GM21447 (cell line): ENCODE data around the gene SULT6B1.
"Not testable (repeated sequence)": the region's sequence is repeated elsewhere in the genome, so short reads cannot be mapped to it uniquely, and the experiment has no call there.

Experiments
- ATAC-seq: cut with Tn5 transposase; IDR thresholded peaks from one replicate; pipeline ENCODE4 v1.9.1; 2021; ENCODE audit not compliant: unreplicated experiment

SULT6B1 gene, protein sequence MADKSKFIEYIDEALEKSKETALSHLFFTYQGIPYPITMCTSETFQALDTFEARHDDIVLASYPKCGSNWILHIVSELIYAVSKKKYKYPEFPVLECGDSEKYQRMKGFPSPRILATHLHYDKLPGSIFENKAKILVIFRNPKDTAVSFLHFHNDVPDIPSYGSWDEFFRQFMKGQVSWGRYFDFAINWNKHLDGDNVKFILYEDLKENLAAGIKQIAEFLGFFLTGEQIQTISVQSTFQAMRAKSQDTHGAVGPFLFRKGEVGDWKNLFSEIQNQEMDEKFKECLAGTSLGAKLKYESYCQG

GRCh38 chr2:37188570-37188969 lies at the start of gene SULT6B1:
SULT6B1 (minus strand) TSS chr2:37188670; CDS start chr2:37188640, 30 bp downstream.
- no peak for ATAC-seq

- peak; percentile 12 for ATAC-seq
Measured at GRCh38 chr2:37232131-37232933, 43.9 kb upstream of the SULT6B1 start.

DNA sequence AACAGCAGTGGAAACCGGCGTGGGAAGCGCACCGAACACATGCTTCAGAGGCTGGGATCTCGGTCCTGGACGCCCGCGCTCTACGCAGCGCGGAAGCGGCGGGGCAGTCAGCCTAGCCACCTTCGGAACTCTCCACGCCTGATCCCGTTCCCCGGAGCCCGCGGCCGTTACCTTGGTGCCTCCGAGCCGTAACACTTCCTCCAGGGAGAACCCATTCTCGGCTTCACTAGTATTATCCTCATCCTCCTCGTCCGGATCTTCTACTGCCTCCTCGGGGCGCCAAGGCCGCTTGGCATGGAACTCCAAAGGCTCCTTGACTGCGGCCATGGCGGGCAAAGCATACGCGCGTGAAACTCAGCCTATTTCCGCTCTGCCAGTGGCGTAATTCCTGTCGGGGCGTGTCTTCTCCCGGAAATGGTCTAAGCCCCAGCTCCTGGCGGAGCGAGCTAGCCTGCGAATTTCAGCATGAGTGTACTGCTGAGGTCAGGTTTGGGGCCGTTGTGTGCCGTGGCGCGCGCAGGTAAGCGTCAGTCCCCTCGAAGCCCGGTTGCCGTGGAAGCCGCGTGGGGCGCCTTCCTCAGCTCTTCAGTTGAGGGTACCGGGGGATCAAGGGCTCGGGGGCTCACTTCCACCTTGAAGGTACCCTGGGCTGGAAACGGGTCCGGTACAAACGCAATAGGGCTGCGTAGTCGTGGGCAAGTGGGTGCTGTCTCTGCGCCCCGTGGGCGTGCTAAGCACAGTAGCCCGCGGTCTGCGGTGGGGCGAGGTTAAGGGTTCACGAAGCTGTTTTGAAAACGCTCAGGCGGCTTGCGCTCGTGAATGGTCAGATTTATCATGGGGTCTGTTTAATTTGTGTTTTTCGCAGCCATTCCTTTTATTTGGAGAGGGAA lies 43.0 kb upstream of the SULT6B1 start, which contains the start of the genes CEBPZ and NDUFAF7:
Gene CEBPZ, minus strand, starts transcription at position 356 of the 890 bp plus-strand sequence. Its CDS starts 29 bp downstream, at position 327.
Gene NDUFAF7, plus strand, starts transcription at position 418 of the 890 bp plus-strand sequence. Its CDS starts 48 bp downstream, at position 466.
- ATAC-seq = peak; percentile 98

DNA sequence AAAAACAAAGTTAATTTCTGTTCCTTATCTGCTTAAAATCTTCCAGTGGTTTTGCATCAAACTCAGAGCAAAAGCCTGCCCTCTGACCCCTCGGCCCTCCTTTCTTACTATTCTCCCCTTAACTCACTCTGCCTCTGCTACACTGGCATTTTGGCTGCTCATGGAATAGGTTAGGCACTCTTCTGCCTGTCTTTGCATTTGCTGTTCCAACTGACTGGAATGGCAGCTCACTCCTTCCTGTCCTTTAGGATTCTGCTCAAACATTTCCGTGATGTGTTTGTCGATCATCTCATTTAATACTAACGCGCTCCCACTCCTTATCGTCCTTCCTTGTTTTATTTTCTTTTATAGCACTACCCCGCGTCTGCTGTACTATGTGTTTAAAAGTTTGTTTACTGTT lies 42.1 kb upstream of the SULT6B1 start:
- no peak for ATAC-seq

DNA sequence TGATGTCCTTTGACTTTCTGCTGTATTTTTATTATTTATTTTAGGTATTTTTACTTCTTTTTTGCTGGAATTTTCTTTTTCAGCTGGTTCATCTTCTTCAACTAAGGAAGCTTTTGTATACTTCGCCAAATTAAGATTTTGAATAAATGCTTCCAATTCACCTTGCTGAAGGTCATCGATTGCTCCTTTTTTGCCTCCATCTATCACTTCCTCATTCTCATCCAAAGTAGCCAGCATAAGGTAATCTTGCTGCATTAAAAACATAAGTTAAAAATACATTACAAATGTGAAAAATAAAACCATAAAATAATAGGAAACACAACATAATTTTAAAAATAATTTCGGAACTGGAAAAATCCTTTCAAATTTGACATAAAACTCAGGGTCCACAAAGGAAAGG lies 40.3 kb upstream of the SULT6B1 start:
- no peak for ATAC-seq

DNA sequence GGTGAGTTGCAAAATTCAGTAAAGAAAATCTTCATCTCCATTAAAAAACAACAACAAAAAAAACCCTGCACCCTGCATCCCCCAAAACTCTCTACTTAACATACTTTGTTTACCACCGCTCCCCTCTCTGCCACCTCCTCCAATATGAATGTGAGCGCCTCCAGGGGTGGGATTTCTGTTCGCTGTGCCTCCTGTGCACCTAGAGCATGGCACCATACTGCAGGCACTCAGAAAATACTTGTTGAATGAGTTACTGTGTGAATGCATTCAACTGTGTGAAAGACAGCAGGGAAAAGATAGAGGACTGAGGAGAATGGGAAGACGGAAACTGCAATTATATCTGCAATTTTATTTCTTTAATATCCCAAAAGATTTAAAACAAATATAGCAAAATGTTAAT lies 38.4 kb upstream of the SULT6B1 start:
- ATAC-seq = no peak

DNA sequence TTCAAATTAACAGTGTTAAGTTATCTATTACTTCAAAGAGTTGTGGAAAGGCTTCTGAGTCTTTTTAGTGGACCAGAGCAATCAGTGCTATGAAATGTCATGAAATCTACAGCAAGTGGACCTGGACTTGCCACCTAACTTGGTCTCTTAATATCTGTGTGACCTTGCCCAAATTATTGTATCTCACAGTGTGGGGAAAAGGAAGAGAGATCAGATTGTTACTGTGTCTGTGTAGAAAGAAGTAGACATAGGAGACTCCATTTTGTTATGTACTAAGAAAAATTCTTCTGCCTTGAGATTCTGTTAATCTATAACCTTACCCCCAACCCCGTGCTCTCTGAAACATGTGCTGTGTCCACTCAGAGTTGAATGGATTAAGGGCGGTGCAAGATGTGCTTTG lies 36.7 kb upstream of the SULT6B1 start:
- not testable (repeated sequence) for ATAC-seq

DNA sequence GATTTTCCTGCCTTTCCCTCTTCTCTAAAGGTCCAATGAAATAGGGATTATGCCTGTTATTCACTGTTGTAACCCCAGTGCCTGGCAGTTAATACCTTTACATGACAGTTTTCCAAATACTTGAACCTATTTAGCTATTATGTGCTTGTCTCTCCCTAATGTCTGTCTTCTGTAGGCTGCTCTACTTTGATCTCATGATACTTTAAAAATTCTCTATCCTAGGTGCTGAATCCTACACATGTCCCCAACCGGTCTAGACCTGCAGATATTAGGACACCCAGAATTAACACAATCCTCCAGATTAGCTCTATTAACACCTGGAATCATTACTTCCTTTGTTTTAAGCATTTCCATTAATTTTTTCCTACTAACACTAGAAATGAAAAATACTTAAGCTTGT lies 35.6 kb upstream of the SULT6B1 start:
- no peak for ATAC-seq

DNA sequence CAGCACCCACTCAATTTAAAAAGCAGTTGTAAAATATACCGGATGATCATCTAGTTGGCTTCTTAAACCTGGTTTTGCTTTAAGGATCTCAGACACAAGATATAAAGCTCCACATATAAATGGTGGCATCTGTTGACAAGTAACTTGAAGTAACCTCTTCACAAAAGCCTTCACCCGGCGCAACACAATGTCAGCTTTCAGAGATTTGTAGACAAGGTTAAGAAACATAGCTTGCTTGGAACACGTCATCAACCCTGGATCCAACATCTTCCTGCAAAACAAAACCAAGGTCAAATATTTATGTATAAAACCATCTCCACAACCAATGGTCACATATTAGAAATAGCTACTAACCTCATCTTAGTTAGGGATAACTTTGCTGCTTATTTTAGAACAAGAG lies 34.7 kb upstream of the SULT6B1 start:
- no peak for ATAC-seq

GRCh38 chr2:37219046-37219445 lies 30.6 kb upstream of the SULT6B1 start:
- no peak for ATAC-seq

DNA sequence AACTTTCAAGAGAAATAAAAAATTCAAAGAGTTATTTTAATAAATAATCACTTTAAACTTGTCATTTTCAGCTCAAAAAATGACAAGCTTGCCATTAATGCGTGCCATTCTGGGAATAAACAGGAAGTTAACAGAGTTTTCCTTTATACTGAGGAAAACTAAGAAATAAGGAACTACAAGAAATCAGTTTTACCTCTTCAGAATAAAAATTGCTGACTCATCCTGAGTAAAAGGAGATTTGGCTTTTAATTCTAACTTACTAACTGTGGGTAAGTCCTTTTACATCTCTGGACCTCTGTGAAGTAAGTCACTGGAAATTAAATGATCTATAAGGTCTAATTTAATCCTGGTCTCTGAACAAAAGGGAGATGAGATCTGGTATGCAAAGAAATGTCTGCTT lies 26.8 kb upstream of the SULT6B1 start:
- no peak for ATAC-seq

DNA sequence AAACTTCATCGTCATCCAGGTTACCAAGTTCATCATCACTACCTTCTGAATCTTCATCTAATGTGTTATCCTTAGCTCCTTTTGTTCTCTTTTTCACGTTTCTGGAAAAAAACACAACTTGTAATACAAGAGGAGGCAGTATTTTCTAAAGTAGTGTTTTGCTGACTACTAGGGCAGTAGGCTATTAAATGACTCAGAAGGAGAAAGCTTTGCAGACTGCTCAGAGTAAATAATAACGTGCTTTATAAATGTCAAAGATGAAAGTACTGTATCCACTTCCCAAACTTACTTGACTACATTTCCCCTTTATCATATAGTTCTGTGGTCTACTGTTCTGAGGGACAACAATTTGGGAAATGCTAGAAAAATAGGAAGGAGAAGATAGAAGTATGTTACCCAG lies 23.5 kb upstream of the SULT6B1 start:
- ATAC-seq = no peak

DNA sequence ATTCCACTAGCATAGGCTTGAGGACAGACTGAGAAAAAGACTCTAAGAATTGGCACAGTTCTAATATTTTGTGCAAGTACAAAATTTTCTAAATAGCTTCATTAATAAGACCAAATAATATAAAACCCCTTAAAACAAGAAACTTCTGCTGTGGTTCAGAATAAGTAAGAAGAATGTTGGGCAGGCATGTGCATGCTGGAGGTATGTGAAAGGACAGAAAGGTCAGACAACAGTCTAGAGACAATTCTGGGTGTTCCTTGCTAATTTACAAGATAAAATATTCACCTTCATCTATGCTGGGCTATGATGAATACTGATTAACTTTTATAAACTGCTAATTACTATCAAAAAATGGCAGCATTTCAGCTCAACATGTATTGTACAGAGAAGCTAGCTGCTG lies 22.7 kb upstream of the SULT6B1 start:
- no peak for ATAC-seq

DNA sequence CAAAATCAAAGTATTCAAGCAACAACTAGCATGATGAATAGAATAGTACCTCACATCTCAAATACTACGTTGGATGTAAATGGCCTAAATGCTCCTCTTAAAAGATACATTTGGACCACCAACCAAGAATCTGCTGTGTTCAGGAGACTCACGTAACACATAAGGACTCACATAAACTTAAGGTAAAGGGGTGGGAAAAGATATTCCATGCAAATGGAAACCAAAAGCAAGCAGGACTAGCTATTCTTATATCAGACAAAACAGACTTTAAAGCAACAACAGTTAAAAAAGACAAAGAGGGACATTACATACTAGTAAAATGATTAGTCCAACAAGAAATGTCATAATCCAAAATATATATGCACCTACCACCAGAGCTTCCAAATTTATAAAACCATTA lies 18.3 kb upstream of the SULT6B1 start:
- not testable (repeated sequence) for ATAC-seq

DNA sequence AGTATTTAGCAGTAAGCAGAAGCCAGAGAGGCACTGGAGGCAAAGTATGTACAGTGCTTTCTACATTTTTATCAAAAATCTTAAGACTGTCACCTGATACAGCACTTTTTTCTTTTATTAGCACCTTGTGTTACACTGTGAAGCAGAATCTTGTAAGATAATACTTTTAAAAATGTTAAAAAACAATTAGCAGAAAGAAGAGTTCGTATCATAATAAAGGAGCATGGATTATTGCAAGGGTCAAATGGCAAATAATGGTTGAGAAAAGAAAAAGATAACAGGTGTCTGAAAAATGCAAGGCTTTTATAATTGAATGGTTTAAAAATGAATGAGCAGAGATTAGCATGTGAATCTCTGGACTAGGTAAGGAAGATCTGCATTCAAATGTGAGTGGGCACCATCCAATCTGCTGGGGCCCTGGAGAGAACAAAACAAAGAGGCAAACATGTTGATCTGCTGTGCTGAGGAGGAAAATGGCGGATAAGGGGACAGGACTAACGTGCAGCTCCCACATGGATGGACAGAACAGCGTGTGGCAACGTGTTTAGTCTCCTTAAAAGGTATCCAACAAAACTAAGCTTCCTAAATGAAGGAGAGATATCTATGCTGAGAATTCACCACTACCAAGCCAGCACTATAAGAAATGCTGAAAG lies 17.3 kb upstream of the SULT6B1 start:
- ATAC-seq = no peak

DNA sequence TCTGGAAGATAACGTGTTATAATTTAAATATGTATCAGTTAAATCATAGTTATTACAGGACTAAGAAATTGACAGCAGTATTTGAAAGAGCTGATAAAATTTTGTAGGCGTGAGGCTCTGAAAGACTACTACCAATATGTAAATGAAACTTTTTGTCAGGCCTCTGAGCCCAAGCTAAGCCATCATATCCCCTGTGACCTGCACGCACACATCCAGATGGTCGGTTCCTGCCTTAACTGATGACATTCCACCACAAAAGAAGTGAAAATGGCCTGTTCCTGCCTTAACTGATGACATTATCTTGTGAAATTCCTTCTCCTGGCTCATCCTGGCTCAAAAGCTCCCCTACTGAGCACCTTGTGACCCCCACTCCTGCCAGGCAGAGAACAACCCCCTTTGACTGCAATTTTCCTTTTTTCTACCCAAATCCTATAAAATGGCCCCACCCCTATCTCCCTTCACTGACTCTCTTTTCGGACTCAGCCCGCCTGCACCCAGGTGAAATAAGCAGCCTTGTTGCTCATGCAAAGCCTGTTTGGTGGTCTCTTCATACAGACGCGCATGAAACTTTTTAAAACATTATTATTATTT lies 16.7 kb upstream of the SULT6B1 start:
- not testable (repeated sequence) for ATAC-seq

DNA sequence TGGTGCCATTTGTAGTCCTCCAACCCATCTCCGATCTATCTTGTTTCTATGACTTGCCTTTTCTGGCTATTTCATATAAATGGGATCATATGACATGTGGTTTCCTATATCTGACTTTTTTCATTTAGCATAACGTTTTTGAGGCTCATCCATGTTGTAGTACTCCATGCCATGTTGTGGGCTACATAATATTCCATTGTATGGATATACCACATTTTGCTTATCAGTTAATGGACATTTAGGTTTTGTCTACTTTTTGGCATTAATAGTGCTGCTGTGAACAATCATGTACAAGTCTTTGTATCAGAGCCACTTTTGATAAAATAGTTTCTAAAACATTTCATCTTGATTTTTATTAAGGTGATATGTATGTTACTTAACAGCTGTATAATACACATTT lies 15.2 kb upstream of the SULT6B1 start:
- ATAC-seq = no peak

- ATAC-seq = no peak
Measured at GRCh38 chr2:37201766-37202165, 13.3 kb upstream of the SULT6B1 start.

DNA sequence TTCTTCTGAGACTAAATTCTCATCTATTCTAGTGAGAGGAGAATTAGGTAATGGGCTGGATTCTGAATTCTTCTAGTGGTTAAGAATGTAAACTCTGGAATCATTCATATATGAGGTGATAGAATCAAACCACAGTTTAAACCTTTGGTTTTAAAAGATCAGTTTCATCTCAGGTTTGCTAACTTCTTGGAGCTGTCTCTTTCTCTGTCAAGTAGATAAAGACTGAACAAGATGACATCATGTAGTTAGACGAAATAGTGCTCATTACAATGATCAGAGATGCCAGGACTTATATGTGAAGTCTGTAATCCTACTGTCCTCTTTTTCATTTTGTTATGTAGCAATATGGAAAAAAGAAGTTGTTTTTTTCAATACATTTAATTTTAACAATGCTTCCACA lies 12.7 kb upstream of the SULT6B1 start:
- no peak for ATAC-seq

DNA sequence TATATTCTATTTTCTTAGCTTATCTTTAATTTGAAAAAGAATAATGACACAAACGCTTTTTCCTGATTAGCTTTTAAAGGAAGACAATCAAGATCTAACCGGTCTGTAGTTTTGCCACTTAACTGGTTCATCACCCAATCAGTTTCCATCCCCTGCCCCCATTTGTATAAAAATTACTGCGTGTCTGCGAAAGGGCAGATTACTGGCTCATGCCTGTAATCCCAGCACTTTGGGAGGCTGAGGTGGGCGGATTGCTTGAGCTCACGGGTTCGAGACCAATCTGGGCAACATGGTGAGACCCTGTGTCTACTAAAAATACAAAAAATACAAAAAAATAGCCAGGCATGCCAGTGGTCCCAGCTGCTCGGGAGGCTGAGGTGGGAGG lies 10.2 kb upstream of the SULT6B1 start:
- ATAC-seq = no peak
